ENCODE measurements around the gene VDR. TPM values are rescaled to one million over a fixed set of nuclear protein-coding genes. Genes with fewer than 3 reads are reported as not detected.

VDR gene
- total RNA-seq, 4 donors from 2014 or later = 36.7 to 47.9 (median 41.2) TPM

DNA sequence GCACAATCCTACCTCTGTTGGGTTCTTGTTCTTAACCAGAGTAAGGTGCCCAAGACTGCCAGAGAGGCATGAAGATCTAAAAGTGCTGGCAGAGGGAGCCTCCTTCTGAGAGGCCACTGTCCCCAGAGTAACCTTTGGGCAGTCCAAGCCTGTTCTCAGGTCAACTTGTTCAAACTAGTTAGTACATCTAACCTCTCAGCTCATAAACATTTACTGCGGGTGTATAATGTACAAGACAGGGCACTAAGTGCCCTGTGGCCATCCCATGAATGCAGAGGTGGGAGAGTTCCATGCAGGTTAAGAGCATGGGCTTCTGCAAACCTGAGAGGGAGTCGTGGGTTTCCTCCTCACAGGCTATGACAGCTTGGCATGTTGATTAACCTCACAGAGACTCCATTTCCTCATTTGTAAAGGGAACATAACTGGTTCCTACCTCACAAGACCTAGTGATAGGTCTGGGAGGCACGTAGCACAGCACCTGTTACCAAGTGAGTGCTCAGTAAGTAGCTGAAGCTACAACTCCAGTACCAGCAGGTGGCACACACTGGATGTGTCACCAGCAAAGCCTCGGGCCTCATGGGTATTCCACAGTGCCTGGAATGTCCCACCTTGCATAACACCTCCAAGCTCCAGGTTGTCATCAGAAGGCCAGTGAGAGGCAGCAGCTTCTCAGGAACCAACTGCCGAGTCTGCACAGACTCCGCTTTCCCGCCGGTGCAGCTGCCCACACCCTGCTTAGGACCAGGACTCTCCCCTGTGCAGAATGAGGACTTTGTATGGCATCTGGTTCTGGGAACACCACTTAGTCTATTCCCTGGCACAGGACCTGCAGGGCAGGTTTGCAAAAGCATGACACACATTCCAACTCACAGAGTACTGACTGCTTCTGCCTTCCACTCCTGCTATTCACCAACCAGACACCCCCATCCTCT is 4.4 kb downstream of the VDR start:
- DNase-seq (ENCODE audit: low spot score in 2 of 2) = no peak
- Histone ChIP-seq H3K27ac (peak overlapping the region; percentile 20), H3K36me3 (no peaks in the 10 kb centered on the region), H3K4me3 (peak overlapping the region; percentile 3), H3K4me1 (peaks cover 70% of the 10 kb centered on the region), H3K9me3 (no peaks in the 10 kb centered on the region), H3K27me3 (no peaks in the 10 kb centered on the region)
- 44% methylated on average over 2 of the region's 8 CpGs for WGBS
- TF ChIP-seq, protein P1, sequence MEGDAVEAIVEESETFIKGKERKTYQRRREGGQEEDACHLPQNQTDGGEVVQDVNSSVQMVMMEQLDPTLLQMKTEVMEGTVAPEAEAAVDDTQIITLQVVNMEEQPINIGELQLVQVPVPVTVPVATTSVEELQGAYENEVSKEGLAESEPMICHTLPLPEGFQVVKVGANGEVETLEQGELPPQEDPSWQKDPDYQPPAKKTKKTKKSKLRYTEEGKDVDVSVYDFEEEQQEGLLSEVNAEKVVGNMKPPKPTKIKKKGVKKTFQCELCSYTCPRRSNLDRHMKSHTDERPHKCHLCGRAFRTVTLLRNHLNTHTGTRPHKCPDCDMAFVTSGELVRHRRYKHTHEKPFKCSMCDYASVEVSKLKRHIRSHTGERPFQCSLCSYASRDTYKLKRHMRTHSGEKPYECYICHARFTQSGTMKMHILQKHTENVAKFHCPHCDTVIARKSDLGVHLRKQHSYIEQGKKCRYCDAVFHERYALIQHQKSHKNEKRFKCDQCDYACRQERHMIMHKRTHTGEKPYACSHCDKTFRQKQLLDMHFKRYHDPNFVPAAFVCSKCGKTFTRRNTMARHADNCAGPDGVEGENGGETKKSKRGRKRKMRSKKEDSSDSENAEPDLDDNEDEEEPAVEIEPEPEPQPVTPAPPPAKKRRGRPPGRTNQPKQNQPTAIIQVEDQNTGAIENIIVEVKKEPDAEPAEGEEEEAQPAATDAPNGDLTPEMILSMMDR (IDR thresholded peaks at IDR 0.05) = peak in 1 of 2 donors; percentile 21
- no peak for TF ChIP-seq POLR2A (IDR thresholded peaks at IDR 0.05)

DNA sequence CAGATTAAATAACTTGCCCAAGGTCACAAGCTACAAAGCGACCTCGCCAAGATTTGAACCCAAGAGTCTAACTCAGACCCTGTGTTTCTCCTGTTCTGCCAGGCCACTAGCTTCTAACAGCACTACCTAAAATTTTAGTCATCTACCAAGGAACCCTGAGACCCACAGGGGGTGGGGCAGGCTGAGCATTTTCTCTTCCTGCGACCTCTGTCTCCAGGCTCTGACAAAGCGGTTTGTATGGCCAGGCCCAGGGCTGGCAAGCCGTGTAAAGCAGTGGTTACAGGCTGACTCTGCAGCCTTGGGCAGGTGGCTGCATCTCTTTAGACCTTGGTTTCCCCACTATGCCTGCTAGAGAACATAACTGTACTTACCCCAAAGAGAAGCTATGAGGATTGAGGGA is 5.3 kb downstream of the VDR start:
- no peak for DNase-seq (ENCODE audit: low spot score in 2 of 2)
- no peaks in the 10 kb centered on the region for H3K27me3 ChIP-seq
- TF ChIP-seq, protein P1 (IDR thresholded peaks at IDR 0.05) = no peak
- no peak for TF ChIP-seq POLR2A (IDR thresholded peaks at IDR 0.05)
- TF ChIP-seq POLR2AphosphoS5 (IDR thresholded peaks at IDR 0.05) = no peak
- TF ChIP-seq EP300 (IDR thresholded peaks at IDR 0.05) = no peak
- no peaks in the 10 kb centered on the region for H3K36me3 ChIP-seq
- H3K27ac ChIP-seq = no peak overlapping the region
- 76% methylated on average over 5 of the region's 5 CpGs for WGBS
- no peaks in the 10 kb centered on the region for H3K9me3 ChIP-seq
- peaks cover 69% of the 10 kb centered on the region for H3K4me1 ChIP-seq
- H3K4me3 ChIP-seq = no peak overlapping the region

DNA sequence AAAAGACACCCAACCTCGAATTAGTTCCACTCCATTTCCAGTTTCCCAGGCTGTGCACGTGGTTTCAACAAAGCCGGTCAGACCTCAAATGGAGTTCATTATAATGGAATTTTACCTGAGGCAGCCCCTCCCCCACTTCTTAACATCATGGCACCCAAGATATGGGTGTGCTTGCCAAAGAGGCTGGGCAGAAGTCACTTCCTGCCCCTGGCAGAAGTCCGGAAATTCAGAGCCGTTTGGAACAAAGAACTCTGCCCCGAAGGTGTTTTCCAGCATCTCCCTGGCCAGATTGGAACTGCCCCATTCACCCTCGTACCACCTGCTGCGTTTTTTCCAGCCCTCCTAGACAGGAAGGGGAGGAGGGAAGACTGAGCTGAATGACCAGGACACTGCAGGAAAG is 8.2 kb downstream of the VDR start:
- no peak overlapping the region for H3K4me3 ChIP-seq
- TF ChIP-seq, protein P1 (IDR thresholded peaks at IDR 0.05) = no peak
- TF ChIP-seq POLR2AphosphoS5 (IDR thresholded peaks at IDR 0.05) (no peak), EP300 (IDR thresholded peaks at IDR 0.05) (no peak), POLR2A (IDR thresholded peaks at IDR 0.05) (no peak)
- no peaks in the 10 kb centered on the region for H3K36me3 ChIP-seq
- H3K27me3 ChIP-seq = no peaks in the 10 kb centered on the region
- peaks cover 66% of the 10 kb centered on the region for H3K4me1 ChIP-seq
- H3K27ac ChIP-seq = no peak overlapping the region
- no peak for DNase-seq (ENCODE audit: low spot score in 2 of 2)
- H3K9me3 ChIP-seq = no peaks in the 10 kb centered on the region
- 23% methylated on average over 7 of the region's 8 CpGs for WGBS

DNA sequence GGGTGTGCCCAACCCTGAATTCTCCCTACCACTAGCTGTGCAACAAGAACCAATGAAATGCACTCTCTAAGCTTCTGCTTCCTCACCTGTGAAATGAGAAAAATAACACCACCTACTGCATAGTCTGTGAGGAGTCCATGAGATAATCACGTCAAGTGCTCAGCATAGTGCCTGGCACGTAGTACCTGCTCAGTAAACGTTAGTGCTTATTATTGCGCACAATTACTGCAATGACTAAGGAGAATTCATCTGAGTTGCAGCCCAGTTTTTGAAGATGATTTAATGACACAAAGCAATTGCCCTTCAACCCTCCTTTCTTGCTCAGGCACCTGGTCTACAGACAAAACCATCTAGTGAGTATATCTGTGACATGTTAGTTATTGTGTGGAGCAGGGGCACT is 8.8 kb downstream of the VDR start:
- DNase-seq (ENCODE audit: low spot score in 2 of 2) = no peak
- H3K9me3 ChIP-seq = no peaks in the 10 kb centered on the region
- no peaks in the 10 kb centered on the region for H3K27me3 ChIP-seq
- no peak overlapping the region for H3K4me3 ChIP-seq
- H3K36me3 ChIP-seq = no peaks in the 10 kb centered on the region
- 69% methylated on average over 4 of the region's 4 CpGs for WGBS
- peaks cover 66% of the 10 kb centered on the region for H3K4me1 ChIP-seq
- no peak for TF ChIP-seq EP300 (IDR thresholded peaks at IDR 0.05)
- TF ChIP-seq, protein P1 (IDR thresholded peaks at IDR 0.05) = no peak
- no peak overlapping the region for H3K27ac ChIP-seq

DNA sequence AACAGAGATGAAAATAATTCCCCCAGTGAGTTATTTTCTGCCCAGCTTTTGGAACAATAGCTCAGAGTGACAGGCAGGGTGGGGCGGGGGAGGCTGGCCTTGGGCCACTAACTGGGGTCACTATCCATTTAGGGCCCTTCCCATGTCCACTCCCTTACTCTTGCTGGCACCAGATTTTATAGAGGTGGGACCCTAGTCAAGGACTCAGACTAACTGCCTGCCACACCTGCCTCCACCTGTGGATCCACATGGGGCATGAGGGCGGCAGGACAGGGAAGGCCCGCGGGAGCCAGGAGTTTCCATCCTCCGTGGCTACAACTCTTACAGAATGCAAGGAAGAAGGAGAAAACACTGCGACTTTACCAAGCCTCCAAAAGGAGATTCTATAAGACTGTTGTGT is 10.1 kb downstream of the VDR start:
- Histone ChIP-seq H3K27ac (no peak overlapping the region), H3K4me1 (peaks cover 60% of the 10 kb centered on the region)
- no peak for DNase-seq (ENCODE audit: low spot score in 2 of 2)

More for the DNA sequence above, 10.1 kb downstream of the VDR start:
- H3K36me3 ChIP-seq = no peaks in the 10 kb centered on the region
- no peaks in the 10 kb centered on the region for H3K9me3 ChIP-seq
- no peak overlapping the region for H3K4me3 ChIP-seq
- TF ChIP-seq POLR2AphosphoS5 (IDR thresholded peaks at IDR 0.05) (no peak), POLR2A (IDR thresholded peaks at IDR 0.05) (no peak), EP300 (IDR thresholded peaks at IDR 0.05) (no peak)
- TF ChIP-seq, protein P1 (IDR thresholded peaks at IDR 0.05) = no peak
- H3K27me3 ChIP-seq = no peaks in the 10 kb centered on the region
- WGBS = 76% methylated on average over 6 of the region's 6 CpGs

All from suprapubic skin (tissue), 4 donors.